Liver (tissue), 9 donors: ENCODE measurements around the gene RASAL2. TPM values are rescaled to one million over a fixed set of nuclear protein-coding genes. Genes with fewer than 3 reads are reported as not detected.

Source experiments
- DNase-seq: peaks from one replicate; pipeline ENCODE4 v3.0.0-alpha.2; 2017; ENCODE audit warnings: low spot score
- H3K27ac ChIP-seq, 2 donors: one replicate each; pipeline ENCODE4 v1.7.0; 2013; ENCODE audit warnings: inconsistent platforms in 2 of 2, low read length in 2 of 2, control low read depth in 1 of 2, low read depth in 1 of 2, mild to moderate bottlenecking in 1 of 2
- H3K27me3 ChIP-seq, 4 donors: one replicate each; pipeline versions ENCODE4 v1.6.1 to v1.7.0; 2013; ENCODE audit warnings: low read length in 3 of 4, inconsistent platforms in 1 of 4, mild to moderate bottlenecking in 1 of 4, moderate library complexity in 1 of 4; ENCODE audit not compliant: control insufficient read depth in 4 of 4, insufficient read depth in 4 of 4
- H3K36me3 ChIP-seq, 4 donors: one replicate each; pipeline versions ENCODE4 v1.6.1 to v1.7.0; 2013; ENCODE audit warnings: low read length in 3 of 4, mild to moderate bottlenecking in 3 of 4, low read depth in 1 of 4, moderate library complexity in 1 of 4; ENCODE audit not compliant: control insufficient read depth in 4 of 4, insufficient read depth in 3 of 4
- H3K4me1 ChIP-seq, 4 donors: one replicate each; pipeline versions ENCODE4 v1.6.1 to v1.7.0; 2013; ENCODE audit warnings: low read length in 3 of 4, mild to moderate bottlenecking in 3 of 4, moderate library complexity in 1 of 4; ENCODE audit not compliant: control insufficient read depth in 4 of 4, insufficient read depth in 4 of 4
- H3K4me3 ChIP-seq, 3 donors: one replicate each; pipeline versions ENCODE4 v1.6.1 to v1.7.0; 2013; ENCODE audit warnings: low read length in 3 of 3, control low read depth in 1 of 3, low read depth in 1 of 3, mild to moderate bottlenecking in 1 of 3
- H3K9ac ChIP-seq, 2 donors: one replicate each; pipeline ENCODE4 v1.7.0; 2013; ENCODE audit warnings: low read length in 2 of 2, mild to moderate bottlenecking in 2 of 2, moderate library complexity in 2 of 2, control low read depth in 1 of 2, low read depth in 1 of 2
- H3K9me3 ChIP-seq, 4 donors: one replicate each; pipeline versions ENCODE4 v1.6.1 to v1.7.0; 2013; ENCODE audit warnings: low read length in 3 of 4; ENCODE audit not compliant: control insufficient read depth in 4 of 4
- CTCF ChIP-seq: fragments of 150-350 bp; IDR thresholded peaks from 2 replicates; pipeline ENCODE4 v1.5.1; 2017; ENCODE audit warnings: improper control_type of control experiment, low read depth, low read length; ENCODE audit not compliant: missing input control
- EGR1 ChIP-seq, 2 donors: IDR thresholded peaks; 2 replicates each; pipeline ENCODE4 v1.6.1; 2016 to 2018; ENCODE audit warnings: antibody characterized with exemption in 2 of 2, low read depth in 2 of 2
- FOXA1 ChIP-seq: IDR thresholded peaks from 2 replicates; pipeline ENCODE4 v1.6.1; 2016; ENCODE audit warnings: antibody characterized with exemption
- FOXA2 ChIP-seq: IDR thresholded peaks from 2 replicates; pipeline ENCODE4 v1.6.1; 2016; ENCODE audit warnings: antibody characterized with exemption
- GABPA ChIP-seq, 2 donors: IDR thresholded peaks in 1 of 2; conservative IDR thresholded peaks in 1 of 2; 2 replicates each; pipeline ENCODE4 v1.6.1; 2016; ENCODE audit warnings: antibody characterized with exemption in 2 of 2, mild to moderate bottlenecking in 1 of 2, moderate library complexity in 1 of 2
- HNF4A ChIP-seq, 2 donors: conservative IDR thresholded peaks; 2 replicates each; pipeline ENCODE4 v1.6.1; 2016; ENCODE audit warnings: antibody characterized with exemption in 2 of 2, mild to moderate bottlenecking in 2 of 2
- HNF4G ChIP-seq: IDR thresholded peaks from 2 replicates; pipeline ENCODE4 v1.6.1; 2016; ENCODE audit warnings: antibody characterized with exemption
- MAX ChIP-seq: IDR thresholded peaks from 2 replicates; pipeline ENCODE4 v1.6.1; 2016; ENCODE audit warnings: antibody characterized with exemption
- NR2F2 ChIP-seq: IDR thresholded peaks from 2 replicates; pipeline ENCODE4 v1.6.1; 2016; ENCODE audit warnings: antibody characterized with exemption
- RAD21 ChIP-seq, 2 donors: IDR thresholded peaks; 2 replicates each; pipeline ENCODE4 v1.6.1; 2016; ENCODE audit warnings: antibody characterized with exemption in 2 of 2, mild to moderate bottlenecking in 2 of 2
- RXRA ChIP-seq, 2 donors: IDR thresholded peaks; 2 replicates each; pipeline ENCODE4 v1.6.1; 2017 to 2018; ENCODE audit warnings: antibody characterized with exemption in 2 of 2, mild to moderate bottlenecking in 1 of 2
- TAF1 ChIP-seq: conservative IDR thresholded peaks from 2 replicates; pipeline ENCODE4 v1.6.1; 2016; ENCODE audit warnings: antibody characterized with exemption, mild to moderate bottlenecking
- YY1 ChIP-seq: IDR thresholded peaks from 2 replicates; pipeline ENCODE4 v1.6.1; 2016; ENCODE audit warnings: antibody characterized with exemption, mild to moderate bottlenecking
- WGBS: extraction: QIAGEN DNeasy Blood & Tissue Kit; methylation state at CpG from one replicate; pipeline ENCODE4 v1.1.7; 2013; 5-methylcytosine and 5-hydroxymethylcytosine counted together
- polyA plus RNA-seq, 2 donors: library from polyadenylated mRNA; stranded (reverse) in 1 of 2; unstranded in 1 of 2; fragments of 200-250 nt in 1 of 2; fragments of >200 nt in 1 of 2; fragmentation: Nextera tagmentation in 1 of 2; extraction: Ambion mirVana in 1 of 2; gene quantifications; one replicate each; pipeline versions ENCODE4 v1.2.1 to v1.2.3, GENCODE V29; 2013 to 2015
- total RNA-seq, 2 donors: library from RNA; depleted of rRNA; stranded (reverse); fragments of >200 nt; gene quantifications; one replicate each; pipeline ENCODE4 v1.2.3, GENCODE V29; 2014
- TF ChIP-seq, protein P1 (sequence below): IDR thresholded peaks from 2 replicates; pipeline ENCODE4 v1.6.1; 2016; ENCODE audit warnings: antibody characterized with exemption
- donor health status: healthy.
- donor health status: healthy.
- donor health status: healthy.
- donor health status: healthy.
- donor health status: healthy.

RASAL2 gene
- total and polyA plus RNA-seq, 4 donors, result 1.8 to 8.1 (median 4.1) TPM

DNA sequence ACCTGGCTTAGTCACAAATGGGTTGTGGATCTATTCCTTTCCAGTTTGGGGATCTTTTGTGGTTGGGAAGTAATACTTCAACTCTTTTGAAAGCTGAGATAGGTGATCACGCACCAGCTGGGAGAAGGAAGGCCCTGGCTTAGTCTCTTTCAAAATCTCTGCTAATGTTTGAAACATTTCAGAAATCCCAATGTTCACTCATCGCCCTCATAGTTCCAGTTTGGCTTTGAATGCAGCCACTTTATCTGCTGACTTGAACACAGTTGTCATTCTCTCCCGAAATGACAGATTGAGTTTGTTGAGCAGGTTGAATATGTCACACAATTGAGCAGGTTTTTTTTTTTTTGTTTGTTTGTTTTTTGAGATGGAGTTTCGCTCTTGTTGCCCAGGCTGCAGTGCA lies 24.6 kb downstream of the RASAL2 start:
- Histone ChIP-seq H3K9ac (no peak overlapping the region), H3K27ac (no peak overlapping the region), H3K36me3 (no peaks in the 10 kb centered on the region), H3K9me3 (no peaks in the 10 kb centered on the region), H3K4me1 (no peaks in the 10 kb centered on the region), H3K27me3 (no peaks in the 10 kb centered on the region), H3K4me3 (no peak overlapping the region)
- no peak for TF ChIP-seq EGR1 (IDR thresholded peaks at IDR 0.05; ENCODE audit: low read depth in 2 of 2)
- TF ChIP-seq CTCF, result no peak
- TF ChIP-seq, protein P1, sequence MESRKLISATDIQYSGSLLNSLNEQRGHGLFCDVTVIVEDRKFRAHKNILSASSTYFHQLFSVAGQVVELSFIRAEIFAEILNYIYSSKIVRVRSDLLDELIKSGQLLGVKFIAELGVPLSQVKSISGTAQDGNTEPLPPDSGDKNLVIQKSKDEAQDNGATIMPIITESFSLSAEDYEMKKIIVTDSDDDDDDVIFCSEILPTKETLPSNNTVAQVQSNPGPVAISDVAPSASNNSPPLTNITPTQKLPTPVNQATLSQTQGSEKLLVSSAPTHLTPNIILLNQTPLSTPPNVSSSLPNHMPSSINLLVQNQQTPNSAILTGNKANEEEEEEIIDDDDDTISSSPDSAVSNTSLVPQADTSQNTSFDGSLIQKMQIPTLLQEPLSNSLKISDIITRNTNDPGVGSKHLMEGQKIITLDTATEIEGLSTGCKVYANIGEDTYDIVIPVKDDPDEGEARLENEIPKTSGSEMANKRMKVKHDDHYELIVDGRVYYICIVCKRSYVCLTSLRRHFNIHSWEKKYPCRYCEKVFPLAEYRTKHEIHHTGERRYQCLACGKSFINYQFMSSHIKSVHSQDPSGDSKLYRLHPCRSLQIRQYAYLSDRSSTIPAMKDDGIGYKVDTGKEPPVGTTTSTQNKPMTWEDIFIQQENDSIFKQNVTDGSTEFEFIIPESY, result no peak
- TF ChIP-seq MAX, result no peak
- no peak for TF ChIP-seq TAF1
- DNase-seq, result no peak
- 96% methylated on average over 4 of the region's 4 CpGs for WGBS

GRCh38 chr1:178119628-178120027 lies 25.7 kb downstream of the RASAL2 start:
- H3K27me3 ChIP-seq, result no peaks in the 10 kb centered on the region
- no peak overlapping the region for H3K4me3 ChIP-seq
- no peak overlapping the region for H3K9ac ChIP-seq
- WGBS, result 86% methylated on average over 5 of the region's 5 CpGs
- DNase-seq, result no peak
- H3K4me1 ChIP-seq, result no peaks in the 10 kb centered on the region
- H3K27ac ChIP-seq, result no peak overlapping the region
- H3K36me3 ChIP-seq, result no peaks in the 10 kb centered on the region
- H3K9me3 ChIP-seq, result no peaks in the 10 kb centered on the region
- no peak for TF ChIP-seq RAD21 (IDR thresholded peaks at IDR 0.05)
- no peak for TF ChIP-seq MAX
- no peak for TF ChIP-seq TAF1
- TF ChIP-seq RXRA (IDR thresholded peaks at IDR 0.05), result no peak
- TF ChIP-seq NR2F2, result no peak
- TF ChIP-seq YY1, result no peak
- TF ChIP-seq GABPA (IDR thresholded peaks at IDR 0.05 in 1 of 2, conservative IDR thresholded peaks at IDR 0.05 in 1 of 2), result no peak
- no peak for TF ChIP-seq HNF4A (conservative IDR thresholded peaks at IDR 0.05)
- TF ChIP-seq, protein P1, result no peak
- no peak for TF ChIP-seq FOXA2
- TF ChIP-seq EGR1 (IDR thresholded peaks at IDR 0.05; ENCODE audit: low read depth in 2 of 2), result no peak
- TF ChIP-seq HNF4G, result no peak
- TF ChIP-seq FOXA1, result no peak
